GM12878 (cell line): Measurements from ENCODE around the gene ESPNL.

Source experiments
- BCLAF1 ChIP-seq: fragments of 450-650 bp; IDR thresholded peaks from 2 replicates; pipeline ENCODE4 v1.6.1; 2017; ENCODE audit warnings: antibody characterized with exemption, mild to moderate bottlenecking, moderate library complexity
- CBX3 ChIP-seq: fragments of 200-600 bp; sonication (generic); IDR thresholded peaks from 2 replicates; pipeline ENCODE4 v1.6.1; 2016; ENCODE audit warnings: low read depth, borderline replicate concordance
- CTCF ChIP-seq, 3 experiments: IDR thresholded peaks in 2 of 3; conservative IDR thresholded peaks in 1 of 3; 2 replicates each; pipeline ENCODE4 v1.5.1; 2011; ENCODE audit warnings: low read depth in 3 of 3, low read length in 3 of 3, mild to moderate bottlenecking in 3 of 3, control low read depth in 2 of 3, moderate library complexity in 2 of 3, inconsistent platforms in 1 of 3, mixed read lengths in 1 of 3; ENCODE audit not compliant: control insufficient read depth in 2 of 3, insufficient read depth in 1 of 3; ENCODE audit errors: extremely low read depth in 1 of 3
- MAX ChIP-seq: IDR thresholded peaks from 2 replicates; pipeline ENCODE4 v1.6.1; 2012; ENCODE audit warnings: low read depth, low read length, improper control_type of control experiment
- POLR2A ChIP-seq: IDR thresholded peaks from 2 replicates; pipeline ENCODE4 v1.6.1; 2011; ENCODE audit warnings: low read depth, mild to moderate bottlenecking, low read length
- RAD21 ChIP-seq: IDR thresholded peaks from 2 replicates; pipeline ENCODE4 v1.6.1; 2011; ENCODE audit warnings: mild to moderate bottlenecking, low read depth, low read length, moderate library complexity; ENCODE audit not compliant: insufficient read depth
- REST ChIP-seq: IDR thresholded peaks from 2 replicates; pipeline ENCODE4 v1.6.1; 2012; ENCODE audit warnings: mild to moderate bottlenecking, low read depth, low read length
- TAF1 ChIP-seq: IDR thresholded peaks from 2 replicates; pipeline ENCODE4 v1.6.1; 2011; ENCODE audit warnings: mild to moderate bottlenecking, low read depth, low read length, borderline replicate concordance
- ZBTB40 ChIP-seq: fragments of 450-650 bp; IDR thresholded peaks from 2 replicates; pipeline ENCODE4 v1.6.1; 2016; ENCODE audit warnings: mild to moderate bottlenecking, moderate library complexity, borderline replicate concordance
- ZZZ3 ChIP-seq: IDR thresholded peaks from 2 replicates; pipeline ENCODE4 v1.6.1; 2011; ENCODE audit warnings: low read depth; ENCODE audit not compliant: control insufficient read depth, insufficient read length

- TF ChIP-seq POLR2A (no peak), BCLAF1 (no peak), CBX3 (no peak), MAX (no peak), RAD21 (no peak), CTCF (IDR thresholded peaks at IDR 0.05 in 2 of 3, conservative IDR thresholded peaks at IDR 0.05 in 1 of 3; ENCODE audit: control insufficient read depth in 2 of 3, extremely low read depth in 1 of 3, insufficient read depth in 1 of 3, low read depth in 3 of 3, low read length in 3 of 3) (no peak), ZBTB40 (no peak), ZZZ3 (no peak), REST (no peak), TAF1 (no peak)
Observed at GRCh38 chr2:238163481-238164198, 63.5 kb downstream of the ESPNL start.
